Left renal pelvis (tissue), 4 donors: ENCODE results near the gene NAA60. TPM values are rescaled to one million over a fixed set of nuclear protein-coding genes. Genes with fewer than 3 reads are reported as not detected.
"Not testable (repeated sequence)": the region's sequence is repeated elsewhere in the genome, so short reads cannot be mapped to it uniquely, and the experiment has no call there.

Experiments
- DNase-seq, 4 donors: peaks; one replicate each; pipeline ENCODE4 v3.0.0-alpha.2; 2013; ENCODE audit warnings: low read depth in 4 of 4, low spot score in 3 of 4
- polyA plus RNA-seq, 4 donors: library from polyadenylated mRNA; unstranded; fragments of 120-200 nt; gene quantifications; one replicate each; pipeline ENCODE4 v1.2.1, GENCODE V29; 2013; ENCODE audit not compliant: insufficient read length in 4 of 4

Gene NAA60
- polyA plus RNA-seq, 4 donors: 48.3 to 83.9 (median 69.6) TPM

DNA sequence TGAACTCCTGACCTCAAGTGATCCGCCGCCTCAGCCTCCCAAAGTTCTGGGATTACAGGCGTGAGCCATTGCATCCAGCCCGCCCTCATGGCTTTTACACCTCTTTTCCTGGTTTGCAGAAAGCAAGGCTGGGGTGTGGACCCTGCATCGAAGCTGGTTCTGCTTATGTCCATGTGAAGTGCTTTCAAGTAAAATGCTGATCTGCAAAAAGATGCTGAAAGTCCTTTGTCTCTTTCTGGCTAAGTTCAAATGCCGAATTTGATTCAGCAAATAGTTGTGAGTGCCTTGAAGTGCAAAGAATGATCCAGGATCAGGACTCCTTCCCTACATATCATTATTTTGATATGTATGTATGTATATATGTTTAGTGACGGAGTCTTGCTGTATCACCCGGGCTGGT lies 17.1 kb downstream of the NAA60 start:
- no peak for DNase-seq

DNA sequence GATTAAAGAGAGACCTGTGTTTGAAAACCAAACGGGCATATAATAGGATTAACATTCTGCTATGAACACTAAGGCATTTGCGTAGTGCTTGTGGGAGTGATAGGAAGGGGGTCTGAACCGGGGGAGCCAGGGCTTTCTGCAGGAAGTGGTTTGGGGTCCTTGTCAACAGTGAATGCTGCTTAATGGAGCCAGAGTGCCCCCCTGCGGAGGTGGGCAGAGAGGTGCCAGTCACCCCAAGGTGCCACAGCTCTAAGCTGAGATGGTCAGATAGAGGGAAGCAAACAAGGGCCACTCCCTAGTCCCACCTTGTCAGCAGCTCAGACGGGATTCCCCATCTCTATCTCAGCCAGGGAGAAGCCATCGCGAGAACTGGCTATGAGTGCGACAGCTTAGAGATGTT lies 17.7 kb downstream of the NAA60 start:
- no peak for DNase-seq

DNA sequence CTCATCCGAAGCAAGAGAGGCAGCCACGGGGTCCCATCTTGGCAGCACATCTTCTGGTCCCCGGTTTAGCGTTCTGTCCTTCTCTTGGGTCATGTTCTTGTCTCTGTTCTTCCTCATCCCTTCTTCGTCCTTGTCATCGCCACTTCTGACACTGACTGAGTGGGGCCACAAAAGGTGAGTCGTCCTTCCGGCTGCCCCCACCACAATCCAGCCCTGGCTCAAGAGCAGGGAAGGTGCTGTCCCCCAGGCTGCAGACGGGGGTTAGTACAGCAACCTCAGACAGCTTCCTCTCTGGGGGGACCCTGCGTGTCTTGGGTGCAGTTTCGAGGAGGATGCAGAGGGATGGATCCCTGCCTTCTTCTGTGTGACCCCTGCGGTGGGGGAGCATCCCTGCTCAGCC lies 21.8 kb downstream of the NAA60 start:
- DNase-seq: no peak

DNA sequence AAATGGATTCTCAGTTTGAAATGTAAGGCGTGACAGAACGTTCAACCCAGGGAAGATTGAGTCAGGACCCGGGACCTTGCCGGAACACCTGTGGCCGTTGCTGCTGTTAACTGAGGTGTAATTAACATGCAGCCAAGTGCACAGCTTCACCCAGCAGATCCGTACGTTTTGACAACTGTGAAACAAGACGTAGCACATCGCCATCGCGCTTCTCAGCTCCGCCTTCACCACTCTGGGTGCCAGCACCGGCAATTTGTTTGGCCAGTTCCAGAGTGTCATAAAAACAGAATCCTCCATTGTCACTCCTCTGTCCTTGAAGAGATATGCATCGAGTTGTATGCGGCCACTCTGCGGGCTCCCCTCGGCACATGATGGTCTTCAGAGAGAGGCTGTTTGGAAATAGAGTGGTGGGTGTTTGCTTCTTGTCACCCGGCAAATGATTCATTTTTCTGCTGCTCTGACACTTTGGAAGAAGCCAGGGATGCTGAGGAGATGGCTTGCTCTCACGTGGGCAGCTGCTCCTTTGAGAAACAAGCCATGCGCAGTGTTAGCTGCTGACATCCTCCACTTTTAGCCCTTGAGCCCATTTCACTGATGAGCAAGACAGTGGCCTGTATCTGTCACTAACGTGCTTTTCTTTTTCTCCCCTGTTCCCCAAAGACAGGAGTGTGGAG lies 22.6 kb downstream of the NAA60 start:
- DNase-seq: no peak

DNA sequence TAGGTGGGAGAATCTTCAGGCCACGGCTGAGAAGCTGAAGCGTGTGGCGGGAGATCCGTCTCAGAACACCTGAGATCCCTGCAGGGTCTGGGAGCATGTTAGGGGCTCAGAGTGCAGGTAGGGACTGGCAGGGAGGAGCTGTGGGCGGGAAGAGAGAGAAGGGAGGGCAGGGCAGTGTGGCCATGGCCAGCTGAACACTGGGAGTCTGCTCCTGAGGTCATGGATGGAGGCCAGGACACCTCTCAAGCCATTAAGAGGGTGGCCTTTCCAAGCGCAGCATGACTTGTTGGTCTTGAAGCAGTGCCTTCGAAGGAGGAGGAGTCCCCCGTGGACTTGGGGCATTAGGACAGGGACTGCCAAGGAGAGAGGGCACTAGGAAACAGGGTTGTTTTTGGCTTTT lies 23.7 kb downstream of the NAA60 start:
- no peak for DNase-seq

DNA sequence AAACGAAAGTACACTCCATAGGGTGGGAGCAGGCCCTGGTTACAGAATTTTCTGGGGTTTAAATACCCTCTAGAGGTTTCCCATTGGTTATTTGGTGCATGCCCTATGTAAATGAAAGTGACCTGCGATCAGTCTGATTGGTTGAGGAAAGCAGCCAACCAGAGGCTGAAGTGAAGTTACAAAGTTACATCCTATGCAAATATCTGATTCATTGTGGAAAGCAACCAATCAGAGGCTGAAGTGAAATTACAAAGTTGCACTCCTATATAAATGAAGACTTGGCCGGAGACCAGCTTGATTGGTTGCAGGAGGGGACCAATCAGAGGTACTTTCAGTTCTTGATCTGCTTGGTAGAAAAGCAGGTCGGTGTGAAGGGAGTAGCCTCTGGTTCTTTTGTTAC lies 24.4 kb downstream of the NAA60 start:
- DNase-seq: no peak

DNA sequence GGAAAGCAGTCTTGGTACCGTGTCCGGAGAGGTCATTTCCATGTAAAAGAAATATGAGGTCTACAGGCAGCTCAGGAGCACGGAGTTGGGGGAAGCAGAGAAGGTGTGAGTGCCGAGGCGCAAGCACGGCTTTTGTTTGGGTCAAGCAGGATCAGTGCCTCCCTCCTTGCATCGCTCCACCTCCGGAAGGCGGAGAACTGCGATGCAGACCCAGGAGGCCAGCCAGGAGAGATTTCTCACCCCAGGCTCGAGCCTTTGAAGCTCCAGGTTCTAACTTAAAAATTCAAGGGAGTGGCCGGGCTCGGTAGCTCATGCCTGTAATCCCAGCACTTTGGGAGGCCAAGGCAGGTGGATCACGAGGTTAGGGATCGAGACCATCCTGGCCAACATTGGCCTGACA lies 25.0 kb downstream of the NAA60 start:
- DNase-seq: no peak

DNA sequence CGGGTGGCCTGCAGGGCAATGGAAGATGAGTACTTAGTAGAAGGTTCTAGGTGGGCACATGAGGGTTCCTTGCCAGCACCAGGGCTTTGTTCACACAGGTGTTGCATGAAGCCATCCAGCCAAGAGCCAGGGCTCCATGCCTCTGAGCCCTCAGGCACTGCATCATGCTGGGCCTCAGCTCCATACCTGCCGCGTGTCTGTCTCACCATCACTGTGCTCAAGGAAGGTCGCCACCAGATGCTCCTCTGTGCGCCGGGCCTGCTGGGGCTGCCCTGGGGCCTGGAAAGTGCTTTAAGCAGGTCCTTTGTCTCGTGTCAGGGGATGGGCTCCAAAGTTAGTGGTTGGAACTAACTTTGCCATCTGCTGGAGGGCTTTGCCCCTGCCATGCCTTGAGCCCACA lies 26.3 kb downstream of the NAA60 start:
- DNase-seq: no peak

DNA sequence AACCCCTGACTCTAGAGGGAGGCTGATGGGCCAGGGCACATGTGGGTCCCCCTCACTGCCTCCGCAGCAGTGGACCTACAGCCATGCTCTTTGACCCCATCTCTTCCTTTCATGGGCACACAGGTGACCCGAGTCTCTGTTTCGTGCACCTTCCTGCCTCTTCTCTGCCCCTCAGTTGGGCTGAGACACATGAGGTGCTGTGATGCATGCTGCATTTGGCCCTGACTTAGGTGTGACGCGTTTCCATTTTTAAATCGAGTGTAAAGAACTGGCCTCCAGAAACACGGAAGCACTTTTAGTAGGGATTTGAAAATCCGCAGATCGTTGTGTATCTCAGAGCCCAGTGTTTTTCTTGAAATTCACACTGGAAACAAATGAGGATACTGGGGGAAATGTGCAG lies 27.2 kb downstream of the NAA60 start:
- no peak for DNase-seq

DNA sequence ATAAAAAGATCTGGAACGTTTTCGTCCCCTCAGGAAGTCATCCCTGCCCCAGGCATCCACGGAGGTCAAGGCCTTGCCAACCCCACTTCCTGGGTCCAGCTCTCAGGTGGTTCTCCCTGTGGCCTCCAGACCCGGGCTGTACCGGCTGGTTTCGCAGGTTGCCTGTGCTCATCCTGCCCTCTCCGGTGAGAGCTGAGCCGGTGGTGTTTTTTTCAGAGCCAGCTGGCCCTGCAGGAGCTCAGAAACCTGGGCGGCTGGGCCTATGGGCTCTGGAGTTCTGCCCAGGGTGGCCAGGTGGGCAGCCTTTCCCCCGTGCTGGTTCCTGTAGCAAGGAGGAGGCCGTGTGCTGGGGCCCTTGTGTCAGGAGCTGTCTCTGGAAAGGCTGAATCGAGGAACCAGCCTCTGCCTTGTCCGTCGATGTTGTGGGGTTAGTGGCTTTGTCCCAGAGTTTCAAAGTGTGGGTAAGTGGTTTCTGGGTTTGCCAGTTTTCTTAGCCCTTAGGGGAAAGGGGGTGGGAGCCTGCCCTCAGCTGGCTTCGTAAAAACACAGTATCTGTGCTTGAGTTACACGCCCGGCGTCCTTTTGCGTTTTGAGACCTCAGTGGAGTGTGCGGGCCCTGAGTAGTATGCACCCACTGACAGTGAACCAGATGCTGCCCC lies 28.2 kb downstream of the NAA60 start:
- DNase-seq: no peak

DNA sequence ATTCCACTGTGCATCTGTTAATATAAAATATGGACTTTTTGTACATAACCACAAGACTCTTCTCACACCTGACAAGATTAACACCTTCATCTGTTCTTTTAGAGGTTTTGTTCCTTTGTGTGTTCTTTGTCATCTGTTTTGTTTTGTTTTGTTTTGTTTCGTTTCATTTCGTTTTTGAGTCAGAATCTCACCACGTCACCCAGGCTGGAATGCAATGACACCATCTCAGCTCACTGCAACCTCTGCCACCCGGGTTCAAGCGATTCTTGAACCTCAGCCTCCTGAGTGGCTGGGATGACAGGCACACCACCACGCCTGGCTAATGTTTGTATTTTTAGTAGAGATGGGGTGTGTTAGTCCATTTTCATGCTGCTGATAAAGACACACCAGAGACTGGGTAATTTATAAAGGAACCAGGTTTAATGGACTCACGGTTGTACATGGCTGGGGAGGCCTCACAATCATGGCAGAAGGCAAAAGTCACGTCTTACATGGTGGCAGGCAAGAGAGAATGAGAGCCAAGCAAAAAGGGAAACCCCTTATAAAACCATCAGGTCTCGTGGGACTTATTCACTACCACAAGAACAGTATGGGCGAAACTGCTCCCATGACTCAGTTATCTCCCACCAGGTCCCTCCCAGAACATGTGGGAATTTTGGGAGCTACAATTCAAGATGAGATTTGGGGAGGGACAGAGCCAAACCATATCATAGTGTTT lies 29.6 kb downstream of the NAA60 start:
- no peak for DNase-seq

DNA sequence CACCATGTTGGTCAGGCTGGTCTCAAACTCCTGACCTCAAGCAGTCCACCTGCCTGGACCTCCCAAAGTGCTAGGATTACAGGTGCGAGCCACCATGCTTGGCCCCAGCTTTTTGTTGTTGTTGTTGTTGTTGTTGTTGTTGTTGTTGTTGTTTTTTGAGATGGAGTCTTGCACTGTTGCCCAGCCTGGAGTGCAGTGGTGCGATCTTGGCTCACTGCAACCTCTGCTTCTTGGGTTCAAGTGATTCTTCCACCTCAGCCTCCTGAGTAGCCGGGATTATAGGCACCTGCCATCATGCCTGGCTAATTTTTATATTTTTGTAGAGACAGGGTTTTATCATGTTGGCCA lies 30.1 kb downstream of the NAA60 start:
- not testable (repeated sequence) for DNase-seq

DNA sequence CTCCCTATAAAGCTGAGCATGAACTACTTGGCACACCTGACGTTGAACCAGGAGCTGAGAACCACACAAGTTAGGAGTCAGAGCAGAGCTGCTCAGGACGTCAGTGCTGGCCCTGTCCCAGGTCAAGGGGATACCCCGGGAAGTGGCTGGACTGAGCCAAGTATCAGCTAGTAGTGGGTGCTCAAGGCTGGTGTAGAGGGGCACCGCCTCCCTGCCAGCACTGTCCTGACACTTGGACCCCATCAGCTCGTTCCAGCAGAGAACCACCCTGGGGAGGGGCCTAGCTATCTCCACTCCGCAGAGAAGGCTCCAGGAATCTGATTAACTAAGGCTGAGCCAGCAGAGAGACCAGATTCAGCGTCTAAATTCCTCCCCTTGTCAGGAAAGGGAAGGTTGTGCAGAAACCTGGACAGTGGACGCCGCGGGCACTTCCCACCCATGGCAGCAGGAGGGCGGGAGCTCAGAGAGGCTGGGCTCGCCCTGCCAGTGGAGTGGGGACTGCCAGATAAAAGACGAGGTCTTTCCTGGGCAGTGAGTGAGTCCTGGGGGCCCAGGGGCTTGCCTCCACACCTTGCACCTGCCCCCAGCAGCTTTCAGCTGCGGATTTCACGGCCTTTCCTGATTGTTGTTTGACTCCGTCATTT lies 30.8 kb downstream of the NAA60 start:
- no peak for DNase-seq

DNA sequence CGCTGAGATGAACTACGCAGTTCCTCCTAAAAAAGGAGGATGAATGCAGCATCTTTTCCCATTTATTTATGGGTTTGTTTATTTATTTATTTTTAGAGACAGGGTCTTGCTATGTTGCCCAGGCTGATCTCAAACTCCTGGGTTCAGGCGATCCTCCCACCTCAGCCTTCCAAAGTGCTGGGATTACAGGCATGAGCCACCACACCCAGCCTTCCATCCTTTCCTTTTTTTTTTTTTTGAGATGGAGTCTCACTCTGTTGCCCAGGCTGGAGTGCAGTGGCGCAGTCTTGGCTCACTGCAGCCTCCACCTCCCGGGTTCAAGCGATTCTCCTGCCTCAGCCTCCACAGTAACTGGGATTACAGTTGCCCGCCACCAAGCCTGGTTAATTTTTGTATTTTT lies 31.4 kb downstream of the NAA60 start:
- not testable (repeated sequence) for DNase-seq

DNA sequence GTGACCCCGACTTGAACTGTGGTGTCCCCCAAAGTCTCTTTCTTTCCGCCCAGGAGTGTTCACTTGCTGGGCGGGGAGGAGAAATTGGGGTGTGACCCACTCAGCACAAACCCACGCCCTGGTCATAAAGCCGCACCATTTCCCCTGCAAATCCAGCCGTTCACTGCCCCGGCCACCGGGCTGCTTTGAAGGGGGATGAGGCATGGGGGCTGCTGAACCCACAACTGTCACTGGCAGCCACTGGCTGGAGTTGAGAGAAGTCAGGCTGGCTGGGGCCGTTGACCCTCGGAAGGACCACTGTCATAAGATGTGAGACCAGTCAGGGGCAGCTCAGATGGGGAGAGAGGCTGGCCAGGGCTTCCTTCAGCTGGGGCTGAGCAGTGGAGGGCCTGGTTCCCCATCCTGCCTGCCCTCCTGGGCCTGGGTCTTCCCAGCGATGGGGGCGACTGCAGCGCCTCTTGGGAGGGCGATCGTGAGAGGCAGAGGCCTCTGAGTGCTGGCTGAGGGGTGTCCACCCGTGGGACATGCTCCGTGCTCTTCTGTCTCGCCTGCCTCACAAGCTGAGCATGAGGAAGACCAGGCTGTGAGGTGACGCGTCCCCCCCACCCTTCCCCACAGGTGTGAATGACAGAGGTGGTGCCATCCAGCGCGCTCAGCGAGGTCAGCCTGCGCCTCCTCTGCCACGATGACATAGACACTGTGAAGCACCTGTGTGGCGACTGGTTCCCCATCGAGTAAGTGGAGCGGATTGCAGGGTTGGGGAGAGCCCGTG lies 32.3 kb downstream of the NAA60 start:
- no peak for DNase-seq

DNA sequence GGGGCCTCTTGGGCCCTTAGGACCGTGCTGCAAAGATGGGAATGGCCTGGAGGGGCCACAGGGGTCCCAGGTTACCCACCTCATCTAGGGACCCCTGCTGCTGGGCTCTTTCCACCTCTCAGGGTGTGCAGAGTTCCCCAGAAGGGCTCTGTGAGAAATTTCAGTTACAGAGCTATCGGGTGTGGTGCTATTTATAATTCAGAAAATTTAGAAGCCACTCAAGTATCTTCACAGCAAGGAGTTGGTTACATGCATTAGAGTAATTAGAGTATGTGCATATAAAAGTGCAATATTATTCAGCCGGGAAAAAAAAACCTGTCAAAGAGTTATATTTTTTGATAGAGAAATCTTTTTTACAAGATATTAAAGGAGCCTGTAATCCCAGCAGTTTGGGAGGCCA lies 32.9 kb downstream of the NAA60 start:
- DNase-seq: no peak

DNA sequence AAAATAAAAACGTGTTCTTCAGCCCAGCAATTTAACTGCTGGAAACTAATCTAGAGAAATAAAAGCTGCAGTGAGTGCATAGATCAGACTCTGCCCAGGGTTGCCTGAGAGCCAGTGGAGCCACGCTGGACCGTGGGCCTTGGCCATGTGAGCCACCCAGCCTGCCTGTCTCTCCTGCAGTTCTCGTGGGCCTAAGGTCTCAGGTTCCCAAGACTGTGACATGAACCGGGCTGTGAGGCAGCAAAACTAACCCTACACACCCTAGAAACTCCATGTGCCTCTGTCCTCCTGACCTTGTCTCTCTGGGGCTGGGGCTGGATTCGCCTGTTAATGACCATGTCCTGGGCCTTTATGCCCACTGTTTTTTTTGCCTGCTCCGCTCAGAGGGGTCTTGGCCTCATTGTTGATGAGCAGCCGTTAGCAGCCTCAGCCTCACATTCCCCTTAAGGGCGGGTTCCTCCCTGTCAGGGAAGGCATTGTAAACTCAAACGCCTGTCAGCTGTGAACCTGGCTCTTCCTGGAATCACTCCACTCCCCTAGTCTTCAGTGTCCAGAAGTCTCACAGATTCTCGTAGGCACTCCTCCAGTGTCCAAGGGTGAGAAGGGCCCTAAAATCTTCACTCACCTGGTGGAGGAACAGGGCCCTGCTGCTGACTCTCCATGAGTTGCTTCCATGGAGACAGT lies 34.9 kb downstream of the NAA60 start:
- no peak for DNase-seq

DNA sequence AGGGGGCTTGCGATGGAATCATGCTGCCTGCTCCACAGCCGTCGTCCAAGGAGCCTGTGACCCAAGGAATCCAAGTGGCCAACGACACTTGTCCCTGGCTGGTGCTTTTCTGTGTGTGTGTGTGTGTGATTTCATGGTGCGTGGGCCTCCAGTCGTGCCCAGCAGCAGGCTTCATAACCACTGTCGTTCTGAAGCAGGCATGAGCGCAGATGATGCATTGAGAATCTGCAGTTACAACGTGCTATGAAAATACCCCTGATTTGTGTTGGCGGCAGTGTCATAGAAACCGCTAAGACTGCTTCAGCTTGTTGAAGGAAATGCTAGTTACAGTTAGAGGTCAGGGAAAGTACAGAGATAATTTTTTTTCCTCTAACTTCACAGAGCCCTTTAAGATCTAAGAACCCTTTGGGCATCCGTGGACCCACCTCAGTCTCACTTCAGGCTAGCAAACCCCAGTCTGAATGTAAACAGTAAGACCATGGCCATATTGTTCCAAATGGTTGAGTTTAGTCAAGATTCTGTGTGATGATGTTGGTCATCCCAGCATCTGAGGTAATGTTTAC lies 36.3 kb downstream of the NAA60 start:
- no peak for DNase-seq

DNA sequence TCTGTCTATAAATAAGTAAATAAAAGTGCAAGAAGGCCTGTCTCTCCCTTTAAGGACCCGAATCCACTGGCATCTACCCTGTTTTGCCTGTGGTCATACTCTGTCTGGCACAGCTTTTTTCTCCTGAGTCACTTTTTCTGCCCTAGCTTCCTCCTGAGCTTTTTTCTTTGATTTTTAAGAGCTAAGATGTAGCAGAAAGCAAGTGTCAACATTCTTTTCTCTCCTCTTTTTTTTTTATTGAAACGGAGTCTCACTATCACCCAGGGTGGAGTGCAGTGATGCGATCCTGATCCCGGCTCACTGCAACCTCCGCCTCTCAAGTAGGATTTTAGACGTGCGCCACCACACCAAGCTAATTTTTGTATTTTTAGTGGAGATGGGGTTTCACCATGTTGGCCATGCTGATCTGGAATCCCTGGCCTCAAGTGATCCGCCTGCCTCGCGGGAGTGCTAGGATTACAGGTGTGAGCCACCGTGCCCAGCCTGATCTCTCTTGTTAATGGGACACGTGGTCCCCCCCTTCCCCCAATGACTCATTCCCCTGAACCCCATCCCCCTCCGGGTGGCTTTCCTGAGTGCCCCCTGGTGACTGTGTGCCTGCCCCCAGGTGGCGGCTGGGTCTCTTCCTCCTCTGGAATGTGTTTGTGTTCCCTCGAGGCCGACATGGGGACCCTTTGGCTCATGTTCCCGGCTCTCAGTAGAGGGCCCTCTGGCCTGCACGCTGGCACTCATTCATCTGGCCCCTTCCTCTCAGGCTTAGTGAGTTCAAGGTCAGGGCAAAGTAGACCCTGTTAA lies 37.6 kb downstream of the NAA60 start:
- DNase-seq: no peak
